Fibroblast of skin of left quadriceps (primary cell): ENCODE results near the gene HTR1A.

Experiments
- DNase-seq, 2 experiments: peaks; one replicate each; pipeline ENCODE4 v3.0.0-alpha.2; 2013; ENCODE audit warnings: low read depth in 2 of 2

The HTR1A gene

DNA sequence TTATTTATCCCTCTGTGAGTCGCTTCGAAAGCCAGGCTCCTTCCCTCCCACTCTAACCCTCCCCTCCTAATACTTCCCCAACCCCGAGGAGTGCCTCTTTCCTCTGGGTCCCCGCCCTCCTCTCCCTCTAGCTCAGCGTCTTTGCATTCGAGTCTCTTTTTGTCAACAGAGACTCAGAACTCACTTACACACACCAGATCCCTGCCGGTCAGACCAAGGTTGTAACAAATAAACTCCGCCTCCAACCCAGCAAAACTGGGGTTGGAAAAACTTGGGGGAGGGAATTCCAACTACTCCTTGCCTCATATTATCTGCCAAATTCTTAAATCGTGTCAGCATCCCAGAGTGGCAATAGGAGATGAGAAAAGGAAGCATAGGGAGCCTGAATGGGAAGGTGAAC, at the start of gene HTR1A:
HTR1A (minus strand) TSS at position 167 of the 400 bp plus-strand sequence. CDS start 726 bp downstream, outside the sequence.
- no peak for DNase-seq

- no peak for DNase-seq
These were observed 41.7 kb upstream of the HTR1A start for GRCh38 chr5:64003966-64004365.

- no peak for DNase-seq
These were observed 37.9 kb upstream of the HTR1A start for GRCh38 chr5:64000096-64000495.

- DNase-seq: no peak
These were observed 24.8 kb upstream of the HTR1A start for GRCh38 chr5:63987053-63987452.

- DNase-seq: no peak
These were observed 19.6 kb upstream of the HTR1A start for GRCh38 chr5:63981864-63982263.

DNA sequence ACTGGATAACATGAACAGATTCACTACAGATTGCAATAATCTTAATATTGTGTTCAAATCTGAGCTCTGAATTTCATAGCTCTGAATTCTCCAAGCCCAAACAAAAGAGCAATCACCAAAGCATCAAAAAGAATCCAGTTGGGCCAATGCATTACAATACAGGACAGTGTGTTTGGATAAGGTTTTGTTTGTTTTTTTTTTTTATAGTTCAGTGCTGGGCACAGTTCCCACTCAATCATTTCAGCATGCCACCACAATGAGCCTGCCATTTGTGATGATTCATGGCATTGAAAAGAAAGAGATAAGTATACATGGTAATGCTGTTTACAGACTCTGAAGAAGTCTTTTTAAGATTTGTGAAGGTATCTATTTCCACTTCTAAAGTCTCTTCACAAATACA, 1.7 kb upstream of the HTR1A start:
- DNase-seq: no peak

DNA sequence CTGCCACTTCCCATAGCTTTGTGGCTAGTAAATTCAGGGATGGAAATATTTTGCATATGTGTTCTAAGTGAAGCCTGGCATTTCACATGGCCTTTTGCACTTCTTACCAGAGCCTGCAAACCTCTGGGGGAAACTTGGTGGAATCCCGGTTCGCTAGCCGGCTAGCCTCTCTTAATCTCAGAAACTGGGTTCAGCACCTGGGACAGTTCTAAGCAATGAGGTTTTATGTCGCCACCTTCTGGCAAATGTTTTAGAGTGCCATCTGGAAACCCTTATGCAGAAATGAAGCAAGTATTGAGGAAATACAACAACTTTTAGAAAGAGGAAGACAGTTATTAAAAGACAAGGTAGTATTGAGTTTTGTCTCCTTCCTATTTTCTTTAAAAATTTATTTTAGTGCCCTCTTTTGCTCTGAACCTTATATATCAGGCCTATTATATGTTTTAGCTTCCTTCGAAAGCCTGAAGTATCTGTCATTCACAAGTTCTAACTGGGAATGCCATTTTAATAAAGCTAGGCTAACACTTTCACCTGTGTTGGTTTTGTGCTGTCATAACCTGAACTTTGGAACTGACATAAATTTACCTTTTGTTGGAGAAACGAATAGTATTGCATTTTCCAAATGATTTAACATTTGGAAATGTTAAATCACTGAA, 963 bp upstream of the HTR1A start:
- DNase-seq: peak; percentile 27 to 34

DNA sequence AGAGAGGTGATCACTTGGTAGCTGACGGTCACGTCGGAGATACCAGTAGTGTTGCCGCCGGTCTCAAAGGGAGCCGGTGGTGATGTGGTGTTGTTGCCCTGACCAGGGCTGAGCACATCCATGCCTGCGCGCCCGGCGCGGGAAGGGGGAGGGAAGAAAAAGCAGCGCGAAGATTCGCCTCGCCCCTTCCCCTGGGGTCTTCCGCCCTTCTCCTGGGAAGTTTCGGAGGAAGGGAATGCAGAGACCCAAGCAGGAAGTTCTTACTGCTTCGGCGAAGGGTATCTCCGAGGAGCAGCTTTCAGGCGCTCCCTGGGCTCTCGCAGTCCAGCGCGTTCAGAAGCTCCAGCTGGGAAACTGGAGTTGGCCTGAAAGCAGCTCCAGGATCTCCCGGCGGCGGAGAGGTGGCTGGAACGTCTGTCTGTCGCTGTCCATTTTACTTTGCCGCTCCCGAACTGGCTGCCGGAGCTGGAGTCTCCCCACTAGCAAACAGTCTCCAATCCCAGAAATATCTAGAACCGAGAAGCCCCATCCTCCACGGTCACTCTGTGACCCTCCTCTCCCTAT, 565 bp downstream of the HTR1A start:
- DNase-seq: no peak

DNA sequence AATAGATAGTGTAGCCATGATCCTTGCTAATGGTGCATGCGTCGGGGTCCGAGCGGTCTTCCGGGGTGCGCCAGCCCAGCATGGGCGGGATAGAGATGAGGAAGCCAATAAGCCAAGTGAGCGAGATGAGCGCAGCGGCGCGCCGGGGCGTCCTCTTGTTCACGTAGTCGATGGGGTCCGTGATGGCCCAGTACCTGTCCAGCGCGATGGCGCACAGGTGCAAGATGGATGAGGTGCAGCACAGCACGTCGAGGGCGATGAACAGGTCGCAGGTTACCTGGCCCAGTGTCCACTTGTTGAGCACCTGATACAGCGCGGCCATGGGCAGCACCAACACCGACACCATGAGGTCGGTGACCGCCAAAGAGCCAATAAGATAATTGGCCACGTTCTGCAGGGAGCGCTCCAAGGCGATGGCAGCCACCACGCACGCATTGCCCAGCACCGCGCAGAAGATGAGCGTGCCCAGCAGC, 1.1 kb downstream of the HTR1A start:
- DNase-seq: no peak

- DNase-seq: no peak
These were observed 1.6 kb downstream of the HTR1A start for GRCh38 chr5:63960646-63961045.

DNA sequence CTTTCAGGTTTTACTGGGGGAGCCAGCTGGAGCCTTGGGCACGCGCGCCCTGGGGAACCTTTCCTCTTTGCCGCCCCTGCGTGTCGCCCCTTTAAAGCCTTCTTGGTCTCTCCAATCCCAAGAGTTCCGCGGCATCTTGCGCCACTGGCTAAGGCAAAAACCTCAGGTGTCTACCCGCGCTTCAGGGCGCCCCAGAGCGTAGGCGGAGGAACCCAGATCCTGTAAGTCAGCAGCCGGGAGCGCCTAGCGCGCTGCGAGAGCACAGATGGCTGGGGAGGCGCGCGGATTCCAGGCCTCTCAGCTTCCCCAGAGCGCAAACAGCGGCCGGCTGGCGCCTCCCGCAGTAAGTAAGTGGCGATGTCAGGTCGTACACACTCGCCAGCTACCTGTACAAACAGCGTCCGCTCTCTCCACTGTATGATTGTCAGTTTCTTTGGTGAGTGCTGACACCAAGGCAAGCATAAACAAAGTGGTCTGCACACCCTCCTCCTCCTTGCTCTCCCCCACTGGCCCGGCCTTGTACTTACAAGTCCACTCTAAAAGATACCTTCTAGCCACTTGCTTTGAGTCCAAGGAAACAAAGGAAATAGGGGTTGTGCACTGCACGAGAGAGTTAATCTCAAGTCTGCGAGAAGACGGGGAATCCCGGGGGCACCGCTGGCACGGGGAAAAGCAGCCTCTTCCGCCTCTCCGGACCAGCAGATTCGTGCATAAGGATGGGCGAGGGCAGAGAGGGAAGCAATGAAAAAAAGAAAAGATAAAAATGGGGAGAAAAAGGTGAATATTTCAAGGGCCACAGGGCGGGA, 2.9 kb downstream of the HTR1A start:
- no peak for DNase-seq

GRCh38 chr5:63958654-63959053, 3.6 kb downstream of the HTR1A start:
- no peak for DNase-seq

GRCh38 chr5:63957617-63958016, 4.6 kb downstream of the HTR1A start:
- DNase-seq: no peak

- no peak for DNase-seq
These were observed 9.0 kb downstream of the HTR1A start for GRCh38 chr5:63953217-63953616.

GRCh38 chr5:63935103-63935502, 27.1 kb downstream of the HTR1A start:
- no peak for DNase-seq

- DNase-seq: no peak
These were observed 30.4 kb downstream of the HTR1A start for GRCh38 chr5:63931836-63932235.

DNA sequence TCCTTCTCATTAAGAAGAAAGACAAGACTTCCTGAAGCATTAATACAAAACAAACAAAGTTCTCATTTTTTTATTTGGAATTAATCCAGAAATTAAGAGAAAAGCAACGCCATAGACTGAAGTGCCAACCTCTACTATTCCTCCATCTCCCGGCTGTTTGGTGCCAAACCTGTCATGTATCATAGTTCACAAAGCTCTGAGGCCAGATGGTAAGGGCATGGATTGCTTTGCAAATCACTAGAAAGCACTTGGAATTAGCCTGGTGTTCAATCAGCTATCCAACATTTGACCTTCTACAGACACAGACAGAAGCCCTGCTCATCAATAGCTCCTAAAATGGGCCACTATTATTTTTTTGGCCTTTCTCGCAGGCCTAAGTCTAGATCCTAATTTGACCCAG, 33.8 kb downstream of the HTR1A start:
- no peak for DNase-seq

DNA sequence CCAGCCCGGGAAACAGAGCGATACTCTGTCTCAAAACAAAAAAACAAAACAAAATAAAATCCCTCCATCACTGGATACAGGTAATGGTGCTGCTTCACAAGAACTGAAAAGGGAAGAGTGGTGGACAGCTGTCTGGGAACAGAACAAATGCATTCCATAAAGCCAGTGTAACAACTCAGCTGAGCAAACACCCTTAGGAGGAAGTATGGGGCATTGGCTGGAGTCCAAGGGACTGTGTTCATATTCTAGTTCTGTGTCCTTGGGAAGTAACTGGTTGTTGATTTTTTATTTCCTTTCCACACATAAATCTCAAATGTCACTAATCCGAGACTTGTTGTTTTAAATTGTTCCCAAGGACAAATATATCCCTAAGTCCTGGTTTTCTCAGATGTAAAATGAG, 38.3 kb downstream of the HTR1A start:
- DNase-seq: no peak

DNA sequence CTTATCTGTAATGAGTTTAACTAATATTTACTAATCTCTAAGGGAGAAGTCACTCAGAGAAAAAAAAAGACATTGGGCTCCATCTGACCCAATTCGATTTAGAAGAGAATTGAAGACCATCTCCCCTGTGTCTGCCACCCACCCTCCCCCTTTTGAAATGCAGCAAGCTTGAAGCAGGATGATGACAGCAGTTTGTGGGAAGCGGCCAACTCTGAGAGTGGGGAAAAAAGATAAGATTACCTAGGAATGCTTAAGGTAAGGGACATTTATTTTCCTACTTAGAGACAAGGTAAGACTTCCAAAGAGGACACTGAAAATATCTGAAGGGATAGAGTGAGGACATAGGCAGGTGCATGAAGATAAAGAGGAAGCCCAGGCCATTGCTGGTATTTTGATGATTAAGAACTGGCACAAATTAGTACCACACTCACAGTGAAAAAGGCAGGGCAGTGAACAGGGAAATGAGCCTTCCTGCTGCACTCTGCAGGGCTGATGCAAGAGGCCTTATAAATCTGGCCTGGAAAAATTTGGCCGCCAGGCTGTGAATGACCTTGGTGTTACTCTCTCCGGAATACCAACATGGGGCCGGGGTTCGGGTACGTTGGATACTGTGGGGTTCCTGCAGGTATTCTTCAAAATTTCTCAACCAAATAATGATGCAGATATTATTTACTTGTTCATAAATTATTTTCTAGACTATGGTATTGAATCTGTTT, 42.3 kb downstream of the HTR1A start:
- no peak for DNase-seq

DNA sequence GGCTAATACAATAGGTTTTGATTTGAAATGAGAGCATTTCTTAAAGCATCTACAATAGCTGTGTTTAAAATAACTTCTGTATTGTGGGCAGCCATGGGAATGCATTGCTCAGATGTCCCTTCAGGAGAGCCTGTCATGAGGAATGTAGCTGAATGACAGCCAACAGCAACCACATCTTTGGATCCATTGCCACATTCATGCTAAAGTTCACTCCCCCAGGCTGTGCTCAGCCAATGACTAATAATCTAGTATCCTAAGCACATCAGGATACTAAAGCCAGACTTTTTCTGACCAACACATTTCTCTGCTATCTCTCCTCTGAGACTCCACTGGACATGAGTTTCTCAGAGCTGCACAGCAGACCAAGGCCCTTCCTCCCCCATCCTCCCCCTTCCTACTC, 45.5 kb downstream of the HTR1A start:
- no peak for DNase-seq

DNA sequence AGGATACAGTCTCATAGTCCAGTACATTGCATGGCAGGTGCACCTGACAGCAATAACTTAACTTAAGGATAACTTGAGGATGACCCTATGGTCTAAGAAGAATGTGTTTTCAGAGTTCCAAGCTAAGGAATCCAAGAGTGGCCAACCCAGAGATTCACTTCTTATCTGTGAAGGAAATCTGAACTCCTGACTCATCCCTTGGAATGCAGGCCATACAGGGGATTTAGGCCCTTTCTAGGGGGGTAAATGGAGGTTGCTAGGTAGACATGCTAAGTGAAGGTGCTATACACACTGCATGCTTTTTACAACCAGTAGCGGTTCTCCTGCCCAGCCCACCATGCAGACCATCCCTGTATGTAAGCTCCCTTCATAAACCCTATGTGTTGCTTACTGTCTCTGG, 50.4 kb downstream of the HTR1A start:
- no peak for DNase-seq
